Measurements from ENCODE around the gene SECISBP2.

SECISBP2 gene

DNA sequence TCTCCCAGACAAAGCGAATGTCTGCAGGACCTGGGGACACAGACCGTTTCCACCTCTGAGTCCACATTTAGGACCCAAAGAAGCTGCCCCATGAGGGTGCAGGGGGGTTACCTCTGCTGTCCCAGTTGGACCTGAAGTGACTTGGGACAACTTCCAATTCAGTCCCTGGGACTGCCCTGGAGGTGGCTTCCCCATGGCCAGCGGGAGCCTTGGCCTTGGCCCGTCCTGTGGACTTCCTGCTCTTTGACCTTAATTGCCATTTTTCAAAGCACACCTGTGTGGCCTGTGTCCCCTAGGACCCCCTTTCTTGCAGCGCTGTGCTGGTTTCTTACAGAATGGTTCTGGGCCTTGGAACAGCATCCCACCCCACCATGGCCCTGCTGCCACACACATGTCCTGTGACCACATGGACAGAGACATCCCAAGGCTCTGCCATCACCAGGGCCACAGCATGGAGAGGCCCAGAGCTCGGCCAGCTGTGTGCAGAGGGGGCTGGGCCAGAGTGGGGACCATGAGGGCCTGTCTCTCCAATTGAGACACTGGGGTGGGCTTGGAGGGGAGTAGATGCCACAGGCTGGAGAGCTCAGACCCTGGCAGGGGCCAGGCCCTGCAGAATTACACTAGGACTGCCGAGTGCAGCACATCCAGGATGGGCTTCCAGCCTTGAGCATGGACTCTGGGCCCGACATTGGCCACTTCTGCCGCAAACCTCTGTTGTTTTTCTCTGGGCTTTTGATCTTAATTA is 45.8 kb downstream of the SECISBP2 start:
- no peak for DNase-seq (ENCODE audit: low read depth)
- no peak overlapping the region for H3K4me3 ChIP-seq (ENCODE audit: low read depth, low read length)
- TF ChIP-seq, protein P1, sequence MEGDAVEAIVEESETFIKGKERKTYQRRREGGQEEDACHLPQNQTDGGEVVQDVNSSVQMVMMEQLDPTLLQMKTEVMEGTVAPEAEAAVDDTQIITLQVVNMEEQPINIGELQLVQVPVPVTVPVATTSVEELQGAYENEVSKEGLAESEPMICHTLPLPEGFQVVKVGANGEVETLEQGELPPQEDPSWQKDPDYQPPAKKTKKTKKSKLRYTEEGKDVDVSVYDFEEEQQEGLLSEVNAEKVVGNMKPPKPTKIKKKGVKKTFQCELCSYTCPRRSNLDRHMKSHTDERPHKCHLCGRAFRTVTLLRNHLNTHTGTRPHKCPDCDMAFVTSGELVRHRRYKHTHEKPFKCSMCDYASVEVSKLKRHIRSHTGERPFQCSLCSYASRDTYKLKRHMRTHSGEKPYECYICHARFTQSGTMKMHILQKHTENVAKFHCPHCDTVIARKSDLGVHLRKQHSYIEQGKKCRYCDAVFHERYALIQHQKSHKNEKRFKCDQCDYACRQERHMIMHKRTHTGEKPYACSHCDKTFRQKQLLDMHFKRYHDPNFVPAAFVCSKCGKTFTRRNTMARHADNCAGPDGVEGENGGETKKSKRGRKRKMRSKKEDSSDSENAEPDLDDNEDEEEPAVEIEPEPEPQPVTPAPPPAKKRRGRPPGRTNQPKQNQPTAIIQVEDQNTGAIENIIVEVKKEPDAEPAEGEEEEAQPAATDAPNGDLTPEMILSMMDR (IDR thresholded peaks at IDR 0.05; ENCODE audit: insufficient read depth, low read depth, low read length, missing control alignments): no peak

- H3K4me3 ChIP-seq (ENCODE audit: low read depth, low read length): no peak overlapping the region
- TF ChIP-seq, protein P1 (IDR thresholded peaks at IDR 0.05; ENCODE audit: insufficient read depth, low read depth, low read length, missing control alignments): no peak
- DNase-seq (ENCODE audit: low read depth): no peak
Measured at GRCh38 chr9:89364666-89365531, 46.6 kb downstream of the SECISBP2 start.

- DNase-seq (ENCODE audit: low read depth): no peak
- TF ChIP-seq, protein P1 (IDR thresholded peaks at IDR 0.05; ENCODE audit: insufficient read depth, low read depth, low read length, missing control alignments): no peak
- no peak overlapping the region for H3K4me3 ChIP-seq (ENCODE audit: low read depth, low read length)
Measured at GRCh38 chr9:89365532-89365912, 47.2 kb downstream of the SECISBP2 start.

- TF ChIP-seq, protein P1 (IDR thresholded peaks at IDR 0.05; ENCODE audit: insufficient read depth, low read depth, low read length, missing control alignments): no peak
- no peak overlapping the region for H3K4me3 ChIP-seq (ENCODE audit: low read depth, low read length)
- no peak for DNase-seq (ENCODE audit: low read depth)
Measured at GRCh38 chr9:89366711-89367110, 48.4 kb downstream of the SECISBP2 start.

- no peak overlapping the region for H3K4me3 ChIP-seq (ENCODE audit: low read depth, low read length)
- no peak for DNase-seq (ENCODE audit: low read depth)
- TF ChIP-seq, protein P1 (IDR thresholded peaks at IDR 0.05; ENCODE audit: insufficient read depth, low read depth, low read length, missing control alignments): no peak
Measured at GRCh38 chr9:89367281-89367680, 49.0 kb downstream of the SECISBP2 start.

DNA sequence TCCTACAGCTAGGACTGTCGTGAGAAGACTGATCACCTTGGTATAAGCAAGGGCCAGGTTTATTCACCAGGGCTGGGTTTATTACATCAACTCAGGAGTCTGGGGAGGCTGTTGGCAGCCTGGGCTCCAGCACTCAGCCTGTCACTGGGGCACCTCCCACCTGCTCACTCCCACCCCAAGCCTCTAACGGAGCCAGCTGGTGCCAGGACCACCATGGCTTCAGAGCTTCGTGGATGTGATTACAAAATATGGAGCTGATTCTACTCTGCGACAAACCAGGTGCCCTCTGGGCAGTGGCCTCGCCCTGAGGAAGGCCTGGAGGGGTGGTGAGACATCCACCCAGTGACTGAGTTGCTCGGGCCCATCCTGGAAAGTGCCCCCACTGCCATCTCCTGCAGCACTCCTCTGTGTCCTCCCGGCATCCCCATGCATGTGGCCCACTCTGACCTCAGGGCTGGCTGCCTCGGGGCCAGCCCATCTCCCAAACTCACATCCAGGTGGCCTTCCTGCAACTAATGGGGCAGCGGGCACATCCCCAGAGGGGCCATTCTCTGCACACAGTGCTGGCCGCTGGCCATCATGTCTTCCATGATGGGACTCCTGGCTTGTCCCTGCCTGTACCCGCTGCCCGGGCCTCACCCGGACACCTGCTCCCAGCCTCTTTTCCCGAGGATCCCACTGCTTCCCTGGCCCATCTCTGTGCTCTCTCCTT is 49.6 kb downstream of the SECISBP2 start:
- TF ChIP-seq, protein P1 (IDR thresholded peaks at IDR 0.05; ENCODE audit: insufficient read depth, low read depth, low read length, missing control alignments): no peak
- no peak for DNase-seq (ENCODE audit: low read depth)
- H3K4me3 ChIP-seq (ENCODE audit: low read depth, low read length): no peak overlapping the region
